B cell (primary cell): ENCODE data around the gene RERE. TPM values are rescaled to one million over a fixed set of nuclear protein-coding genes. Genes with fewer than 3 reads are reported as not detected.

ENCODE experiments used
- ATAC-seq: fragments of 200-7000 bp; cut with Tn5 transposase; one replicate; pipeline ENCODE4 v1.10.0; 2021; ENCODE audit warnings: low read depth, mild to moderate bottlenecking, moderate number of reproducible peaks, moderate library complexity
- CTCF ChIA-PET: fragments of 350-600 bp; sonication (Branson Sonifier 250); formaldehyde crosslinking; loops from one replicate; lab custom pipeline; 2021; ENCODE audit warnings: antibody characterized with exemption, inconsistent platforms; lab: Charles Lee
- POLR2A ChIA-PET: fragments of 350-600 bp; sonication (Branson Sonifier 250); formaldehyde crosslinking; loops from one replicate; lab custom pipeline; 2021; ENCODE audit warnings: antibody characterized with exemption; lab: Charles Lee
- DNase-seq: peaks from one replicate; pipeline ENCODE4 v3.0.0; 2013
- H2AFZ ChIP-seq: 2 replicates; pipeline ENCODE4 v1.6.1; 2012; ENCODE audit warnings: mild to moderate bottlenecking, low read depth, low read length; ENCODE audit not compliant: insufficient read depth, poor library complexity, severe bottlenecking
- H3K27ac ChIP-seq, 2 donors: 1 replicate in 1 of 2; 2 replicates in 1 of 2; pipeline ENCODE4 v1.5.1; 2012 to 2013; ENCODE audit warnings: low read length in 2 of 2, mild to moderate bottlenecking in 2 of 2, moderate library complexity in 1 of 2
- H3K27me3 ChIP-seq, 4 experiments: fragments of 200-600 bp in 1 of 4; sonication (generic) in 1 of 4; replicated peaks in 1 of 4; 1 replicate in 2 of 4; 2 replicates in 2 of 4; pipeline versions ENCODE4 v1.6.1 to v1.7.0; 2013 to 2016; ENCODE audit warnings: low read length in 3 of 4, mild to moderate bottlenecking in 2 of 4, mixed read lengths in 1 of 4, moderate library complexity in 1 of 4; ENCODE audit not compliant: insufficient read depth in 4 of 4, control insufficient read depth in 3 of 4; ENCODE audit errors: control extremely low read depth in 1 of 4
- H3K36me3 ChIP-seq, 2 experiments: replicated peaks in 1 of 2; 1 replicate in 1 of 2; 2 replicates in 1 of 2; pipeline versions ENCODE4 v1.6.1 to v1.7.1; 2013; ENCODE audit warnings: low read length in 1 of 2; ENCODE audit not compliant: insufficient read depth in 2 of 2, control insufficient read depth in 1 of 2; ENCODE audit errors: control extremely low read depth in 1 of 2, extremely low read depth in 1 of 2
- H3K4me1 ChIP-seq, 2 donors: fragments of 200-600 bp in 1 of 2; sonication (generic) in 1 of 2; 1 replicate in 1 of 2; 2 replicates in 1 of 2; pipeline versions ENCODE4 v1.5.1 to v1.6.1; 2013 to 2017; ENCODE audit warnings: low read length in 2 of 2; ENCODE audit not compliant: control insufficient read depth in 2 of 2, insufficient read depth in 2 of 2
- H3K4me2 ChIP-seq: replicated peaks from 2 replicates; pipeline ENCODE3; 2012; ENCODE audit warnings: mild to moderate bottlenecking, low read depth, low read length; ENCODE audit not compliant: poor library complexity, severe bottlenecking
- H3K4me3 ChIP-seq, 5 experiments: fragments of 200-600 bp in 1 of 5; sonication (generic) in 1 of 5; 1 replicate in 3 of 5; 2 replicates in 2 of 5; pipeline versions ENCODE4 v1.5.1 to v1.7.0; 2011 to 2016; ENCODE audit warnings: low read length in 4 of 5, mild to moderate bottlenecking in 4 of 5, low read depth in 2 of 5, control low read depth in 1 of 5, moderate library complexity in 1 of 5; ENCODE audit not compliant: insufficient read depth in 1 of 5; ENCODE audit errors: control extremely low read depth in 1 of 5, extremely low read depth in 1 of 5
- H3K79me2 ChIP-seq: fragments of 200-600 bp; sonication (generic); one replicate; pipeline ENCODE4 v1.6.0; 2016; ENCODE audit warnings: low read length; ENCODE audit not compliant: control insufficient read depth, insufficient read depth
- H3K9ac ChIP-seq: fragments of 200-600 bp; sonication (generic); 2 replicates; pipeline ENCODE4 v1.6.1; 2017; ENCODE audit warnings: mild to moderate bottlenecking, low read length, moderate library complexity
- H3K9me3 ChIP-seq, 3 donors: one replicate each; pipeline versions ENCODE4 v1.6.1 to v1.7.1; 2013; ENCODE audit warnings: low read length in 2 of 3; ENCODE audit not compliant: control insufficient read depth in 2 of 3, insufficient read depth in 1 of 3; ENCODE audit errors: control extremely low read depth in 1 of 3
- H4K20me1 ChIP-seq: 2 replicates; pipeline ENCODE4 v1.6.0; 2012; ENCODE audit warnings: mild to moderate bottlenecking, low read length; ENCODE audit not compliant: insufficient read depth, control insufficient read depth, poor library complexity, severe bottlenecking
- H3K27ac Mint-ChIP-seq: one replicate; pipeline ENCODE4 v1.8.0; 2021; ENCODE audit warnings: mixed read lengths
- H3K27me3 Mint-ChIP-seq: one replicate; pipeline ENCODE4 v1.8.0; 2021; ENCODE audit warnings: mixed read lengths
- H3K4me1 Mint-ChIP-seq: one replicate; pipeline ENCODE4 v1.8.0; 2021; ENCODE audit warnings: mixed read lengths
- H3K4me3 Mint-ChIP-seq: one replicate; pipeline ENCODE4 v1.8.0; 2021; ENCODE audit warnings: mixed read lengths
- H3K9me3 Mint-ChIP-seq: one replicate; pipeline ENCODE4 v1.8.0; 2022; ENCODE audit warnings: mixed read lengths; ENCODE audit not compliant: insufficient read depth
- CTCF ChIP-seq: fragments of 200-600 bp; IDR thresholded peaks from one replicate; pipeline ENCODE4 v1.8.0; 2022; ENCODE audit warnings: antibody characterized with exemption, mild to moderate bottlenecking
- EZH2 ChIP-seq: IDR thresholded peaks from 2 replicates; pipeline ENCODE4 v1.6.1; 2012; ENCODE audit warnings: borderline replicate concordance, low read depth, mild to moderate bottlenecking, moderate library complexity, low read length; ENCODE audit not compliant: insufficient read depth, poor library complexity, severe bottlenecking
- WGBS: methylation state at CpG from one replicate; pipeline ENCODE4 v1.1.5; 2013; ENCODE audit warnings: missing lambda C conversion rate; ENCODE audit not compliant: insufficient coverage; 5-methylcytosine and 5-hydroxymethylcytosine counted together
- intact Hi-C: fragments of 100-400 bp; cut with micrococcal nuclease; formaldehyde crosslinking; loops from one replicate; pipeline ENCODE4 v1.10.0; 2022
- polyA plus RNA-seq: library from polyadenylated mRNA; depleted of rRNA; stranded (reverse); fragments of >200 nt; gene quantifications from 2 replicates; pipeline ENCODE4 v1.2.3, GENCODE V29; 2012
- total RNA-seq, 2 donors: library from RNA; stranded (reverse); fragments of 120-200 nt in 1 of 2; gene quantifications; 1 replicate in 1 of 2; 2 replicates in 1 of 2; pipeline versions ENCODE4 v1.2.3 to v1.2.4, GENCODE V29; 2013 to 2022

The RERE gene
- total and polyA plus RNA-seq, 2 donors (not counting 1 experiment from before 2014, with no cell fraction given): 27.3 to 132 TPM

GRCh38 chr1:8790478-8790877 is 27.0 kb downstream of the RERE start:
- H3K36me3 ChIP-seq: peaks cover 0 to 2% of the 10 kb centered on the region in 2 experiments
- TF ChIP-seq CTCF (no peak), EZH2 (no peak)
- ATAC-seq (no peak), DNase-seq (no peak)
- H3K79me2 ChIP-seq: peaks cover 69% of the 10 kb centered on the region
- no peak overlapping the region for H2AFZ ChIP-seq
- H3K27me3 ChIP-seq: no peaks in the 10 kb centered on the region
- H3K4me1 ChIP-seq: no peaks in the 10 kb centered on the region
- ChIA-PET CTCF (interaction anchor here (2.0 kb wide), 1 partner anchor 59 kb away, joined by 5 read pairs; no protein-coding TSS in a partner anchor), POLR2A (no interaction called here)
- no peaks in the 10 kb centered on the region for H3K9me3 Mint-ChIP-seq
- H3K4me1 Mint-ChIP-seq: peaks cover 2% of the 10 kb centered on the region
- no peak overlapping the region for H3K4me3 ChIP-seq
- no peaks in the 10 kb centered on the region for H3K9me3 ChIP-seq
- H3K27me3 Mint-ChIP-seq: no peaks in the 10 kb centered on the region
- H3K4me2 ChIP-seq: no peak overlapping the region
- H3K27ac ChIP-seq: no peak overlapping the region
- no peaks in the 10 kb centered on the region for H4K20me1 ChIP-seq
- H3K4me3 Mint-ChIP-seq: no peak overlapping the region
- intact Hi-C loops: no loop called here
- H3K9ac ChIP-seq: no peak overlapping the region
- H3K27ac Mint-ChIP-seq: no peak overlapping the region
- WGBS: no CpG with 5 or more reads among the region's 6 CpGs

- H3K4me2 ChIP-seq: no peak overlapping the region
Measured at GRCh38 chr1:8789314-8790214, 27.9 kb downstream of the RERE start.

More at GRCh38 chr1:8789314-8790214, 27.9 kb downstream of the RERE start:
- Histone ChIP-seq H3K4me3 (no peak overlapping the region), H3K4me1 (peaks cover 0 to 4% of the 10 kb centered on the region in 2 donors), H4K20me1 (peaks cover 6% of the 10 kb centered on the region), H3K9me3 (no peaks in the 10 kb centered on the region), H3K36me3 (peaks cover 0 to 2% of the 10 kb centered on the region in 2 experiments), H2AFZ (no peak overlapping the region), H3K27me3 (no peaks in the 10 kb centered on the region), H3K27ac (no peak overlapping the region), H3K9ac (no peak overlapping the region), H3K79me2 (peaks cover 67% of the 10 kb centered on the region)
- Mint-ChIP-seq H3K27ac (no peak overlapping the region), H3K9me3 (no peaks in the 10 kb centered on the region), H3K27me3 (no peaks in the 10 kb centered on the region), H3K4me1 (peaks cover 8% of the 10 kb centered on the region), H3K4me3 (no peak overlapping the region)
- ChIA-PET CTCF (interaction anchor here (2.0 kb wide), 1 partner anchor 59 kb away, joined by 5 read pairs; no protein-coding TSS in a partner anchor), POLR2A (no interaction called here)
- DNase-seq: no peak
- TF ChIP-seq EZH2 (no peak), CTCF (no peak)
- ATAC-seq: no peak
- WGBS: 93% methylated on average over 9 of the region's 11 CpGs
- intact Hi-C loops: no loop called here
